HCT116 (cell line): ENCODE data around the gene UGT1A3. TPM values are rescaled to one million over a fixed set of nuclear protein-coding genes. Genes with fewer than 3 reads are reported as not detected.

Experiments
- ATAC-seq: fragments of 200-7000 bp; cut with Tn5 transposase; 2 replicates; pipeline ENCODE4 v1.9.1; 2020; ENCODE audit warnings: mild to moderate bottlenecking, moderate library complexity
- BruUV-seq: library from RNA; stranded (reverse); fragments of 400-500 nt; replicated peaks from 2 replicates; lab custom pipeline; 2021; lab: Mats Ljungman, UMichigan
- CTCF ChIA-PET: fragments of 300-600 bp; sonication (Branson Sonifier 250); formaldehyde crosslinking; loops from one replicate; lab custom pipeline; 2021; ENCODE audit warnings: antibody characterized with exemption; lab: Charles Lee
- POLR2A ChIA-PET: fragments of 300-600, 350-600 bp; sonication (Branson Sonifier 250); formaldehyde crosslinking; loops from one replicate; lab custom pipeline; 2021; ENCODE audit warnings: antibody characterized with exemption; lab: Charles Lee
- RAD21 ChIA-PET, 2 experiments: fragments of 300-600 bp; sonication (Branson Sonifier 250); formaldehyde crosslinking; loops; one replicate each; lab custom pipeline; 2023; ENCODE audit warnings: low total read pairs in 2 of 2; ENCODE audit not compliant: uncharacterized antibody in 2 of 2, unreplicated experiment in 2 of 2, low non-redundant PET in 1 of 2; lab: Charles Lee
- DNase-seq: peaks from one replicate; pipeline ENCODE4 v3.0.0-alpha.2; 2010; ENCODE audit warnings: low read depth, low spot score
- H2AFZ ChIP-seq: fragments of 200-600 bp; shearing (Covaris generic), sonication (generic); 2 replicates; pipeline ENCODE4 v1.6.1; 2017; ENCODE audit warnings: low read depth, mixed run types, mixed read lengths, antibody characterized with exemption, low read length; ENCODE audit not compliant: poor library complexity, severe bottlenecking
- H3K27ac ChIP-seq: 2 replicates; pipeline ENCODE4 v1.5.1; 2012; ENCODE audit warnings: low read depth, low read length
- H3K27me3 ChIP-seq: fragments of 200-600 bp; sonication (generic); 2 replicates; pipeline ENCODE4 v1.6.1; 2016; ENCODE audit warnings: mixed run types, low read length, mixed read lengths; ENCODE audit not compliant: insufficient read depth
- H3K36me3 ChIP-seq, 2 experiments: fragments of 200-500 bp in 1 of 2; fragments of 200-600 bp in 1 of 2; sonication (Bioruptor generic) in 1 of 2; sonication (generic) in 1 of 2; 2 replicates each; pipeline versions ENCODE4 v1.5.1 to v1.6.1; 2014 to 2016; ENCODE audit warnings: low read length in 2 of 2, inconsistent platforms in 1 of 2, mixed read lengths in 1 of 2, mixed run types in 1 of 2; ENCODE audit not compliant: insufficient read depth in 2 of 2, control insufficient read depth in 1 of 2
- H3K4me1 ChIP-seq, 2 experiments: fragments of 200-600 bp in 1 of 2; sonication (generic) in 1 of 2; 2 replicates each; pipeline versions ENCODE4 v1.5.1 to v1.6.1; 2012 to 2017; ENCODE audit warnings: low read length in 2 of 2, inconsistent platforms in 1 of 2, mild to moderate bottlenecking in 1 of 2, mixed read lengths in 1 of 2, mixed run types in 1 of 2, moderate library complexity in 1 of 2; ENCODE audit not compliant: insufficient read depth in 2 of 2, control insufficient read depth in 1 of 2
- H3K4me2 ChIP-seq: fragments of 200-600 bp; sonication (generic); 2 replicates; pipeline ENCODE4 v1.6.1; 2017; ENCODE audit warnings: mixed run types, low read length, mixed read lengths
- H3K4me3 ChIP-seq, 2 experiments: fragments of 200-600 bp in 1 of 2; sonication (generic) in 1 of 2; replicated peaks in 1 of 2; 2 replicates each; pipeline ENCODE4 v1.5.1; 2011 to 2016; ENCODE audit warnings: low read length in 2 of 2, control low read depth in 1 of 2, low read depth in 1 of 2, mild to moderate bottlenecking in 1 of 2, mixed read lengths in 1 of 2, mixed run types in 1 of 2
- H3K79me2 ChIP-seq: fragments of 200-600 bp; sonication (generic); 2 replicates; pipeline ENCODE4 v1.6.1; 2017; ENCODE audit warnings: mild to moderate bottlenecking, mixed run types, low read length, moderate library complexity, mixed read lengths; ENCODE audit not compliant: insufficient read depth
- H3K9ac ChIP-seq: fragments of 200-600 bp; sonication (generic); 2 replicates; pipeline ENCODE4 v1.6.1; 2016; ENCODE audit warnings: low read length, mixed read lengths
- H3K9me2 ChIP-seq: fragments of 200-600 bp; sonication (generic), shearing (Covaris generic); 2 replicates; pipeline ENCODE4 v1.6.1; 2017; ENCODE audit warnings: mixed run types, mild to moderate bottlenecking, moderate library complexity; ENCODE audit not compliant: insufficient read depth
- H3K9me3 ChIP-seq, 2 experiments: fragments of 200-500 bp in 1 of 2; fragments of 200-600 bp in 1 of 2; sonication (Bioruptor generic) in 1 of 2; sonication (generic) in 1 of 2; 2 replicates each; pipeline ENCODE4 v1.6.1; 2014 to 2017; ENCODE audit warnings: low read length in 2 of 2, mixed read lengths in 2 of 2, inconsistent platforms in 1 of 2, low read depth in 1 of 2, mild to moderate bottlenecking in 1 of 2, mixed run types in 1 of 2, moderate library complexity in 1 of 2; ENCODE audit not compliant: control insufficient read depth in 1 of 2, insufficient read depth in 1 of 2
- H4K20me1 ChIP-seq: fragments of 200-600 bp; sonication (generic), shearing (Covaris generic); 2 replicates; pipeline ENCODE4 v1.6.1; 2017; ENCODE audit warnings: mixed run types, mild to moderate bottlenecking, moderate library complexity; ENCODE audit not compliant: insufficient read depth
- CBX3 ChIP-seq: IDR thresholded peaks from 2 replicates; pipeline ENCODE4 v1.6.1; 2012; ENCODE audit warnings: low read depth
- CEBPB ChIP-seq: IDR thresholded peaks from 2 replicates; pipeline ENCODE4 v1.6.1; 2012; ENCODE audit warnings: low read depth
- CTCF ChIP-seq, 3 experiments: fragments of 200-600 bp in 1 of 3; sonication (generic) in 1 of 3; IDR thresholded peaks in 2 of 3; conservative IDR thresholded peaks in 1 of 3; 2 replicates each; pipeline ENCODE4 v1.5.1; 2012 to 2017; ENCODE audit warnings: low read depth in 2 of 3, low read length in 2 of 3, antibody characterized with exemption in 1 of 3, borderline replicate concordance in 1 of 3, control low read depth in 1 of 3, mild to moderate bottlenecking in 1 of 3, mixed read lengths in 1 of 3, mixed run types in 1 of 3, moderate library complexity in 1 of 3; ENCODE audit not compliant: insufficient read depth in 1 of 3
- EZH2 ChIP-seq: fragments of 200-600 bp; sonication (generic); IDR thresholded peaks from 2 replicates; pipeline ENCODE4 v1.6.1; 2017; ENCODE audit warnings: antibody characterized with exemption, mixed run types
- FOSL1 ChIP-seq: IDR thresholded peaks from 2 replicates; pipeline ENCODE4 v1.6.1; 2012; ENCODE audit warnings: low read depth
- JUND ChIP-seq: IDR thresholded peaks from 2 replicates; pipeline ENCODE4 v1.6.1; 2012
- POLR2A ChIP-seq: IDR thresholded peaks from 2 replicates; pipeline ENCODE4 v1.7.0; 2011; ENCODE audit warnings: borderline replicate concordance; ENCODE audit not compliant: insufficient read depth, insufficient read length; ENCODE audit errors: extremely low read depth
- POLR2AphosphoS5 ChIP-seq: IDR thresholded peaks from 2 replicates; pipeline ENCODE4 v1.6.1; 2011; ENCODE audit warnings: mild to moderate bottlenecking, low read depth, low read length, moderate library complexity
- SIN3A ChIP-seq: IDR thresholded peaks from 2 replicates; pipeline ENCODE4 v1.6.1; 2012; ENCODE audit warnings: low read depth
- SP1 ChIP-seq: IDR thresholded peaks from 2 replicates; pipeline ENCODE4 v1.6.1; 2012; ENCODE audit warnings: low read depth
- YY1 ChIP-seq: IDR thresholded peaks from 2 replicates; pipeline ENCODE4 v1.6.1; 2011; ENCODE audit warnings: low read length, low read depth, moderate library complexity, mild to moderate bottlenecking; ENCODE audit not compliant: insufficient replicate concordance; ENCODE audit errors: extremely low read depth
- intact Hi-C: fragments of 100-400 bp; cut with micrococcal nuclease; formaldehyde crosslinking; loops from 2 replicates; pipeline ENCODE4 v1.10.0; 2022
- total RNA-seq: library from RNA; stranded (reverse); gene quantifications from one replicate; pipeline ENCODE4 v1.2.1, GENCODE V29; 2021; ENCODE audit not compliant: unreplicated experiment
- TF ChIP-seq, protein P1 (sequence below): IDR thresholded peaks from 2 replicates; pipeline ENCODE4 v1.6.1; 2011; ENCODE audit warnings: mild to moderate bottlenecking, low read length, moderate library complexity; ENCODE audit not compliant: insufficient replicate concordance; ENCODE audit errors: extremely low read depth
- TF ChIP-seq, protein P2 (sequence below): IDR thresholded peaks from 2 replicates; pipeline ENCODE4 v1.6.1; 2012; ENCODE audit warnings: low read depth

UGT1A3 gene
- total RNA-seq, 1 experiment from 2014 or later, result not detected

GRCh38 chr2:233791883-233792329 is 63.1 kb downstream of the UGT1A3 start:
- ATAC-seq (no peak), DNase-seq (no peak)
- TF ChIP-seq FOSL1, result no peak
- TF ChIP-seq YY1, result no peak
- TF ChIP-seq CTCF (IDR thresholded peaks at IDR 0.05 in 2 of 3, conservative IDR thresholded peaks at IDR 0.05 in 1 of 3; ENCODE audit: borderline replicate concordance in 1 of 3, insufficient read depth in 1 of 3, low read depth in 2 of 3, low read length in 2 of 3), result no peak
- TF ChIP-seq, protein P1, sequence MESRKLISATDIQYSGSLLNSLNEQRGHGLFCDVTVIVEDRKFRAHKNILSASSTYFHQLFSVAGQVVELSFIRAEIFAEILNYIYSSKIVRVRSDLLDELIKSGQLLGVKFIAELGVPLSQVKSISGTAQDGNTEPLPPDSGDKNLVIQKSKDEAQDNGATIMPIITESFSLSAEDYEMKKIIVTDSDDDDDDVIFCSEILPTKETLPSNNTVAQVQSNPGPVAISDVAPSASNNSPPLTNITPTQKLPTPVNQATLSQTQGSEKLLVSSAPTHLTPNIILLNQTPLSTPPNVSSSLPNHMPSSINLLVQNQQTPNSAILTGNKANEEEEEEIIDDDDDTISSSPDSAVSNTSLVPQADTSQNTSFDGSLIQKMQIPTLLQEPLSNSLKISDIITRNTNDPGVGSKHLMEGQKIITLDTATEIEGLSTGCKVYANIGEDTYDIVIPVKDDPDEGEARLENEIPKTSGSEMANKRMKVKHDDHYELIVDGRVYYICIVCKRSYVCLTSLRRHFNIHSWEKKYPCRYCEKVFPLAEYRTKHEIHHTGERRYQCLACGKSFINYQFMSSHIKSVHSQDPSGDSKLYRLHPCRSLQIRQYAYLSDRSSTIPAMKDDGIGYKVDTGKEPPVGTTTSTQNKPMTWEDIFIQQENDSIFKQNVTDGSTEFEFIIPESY, result no peak
- TF ChIP-seq, protein P2, sequence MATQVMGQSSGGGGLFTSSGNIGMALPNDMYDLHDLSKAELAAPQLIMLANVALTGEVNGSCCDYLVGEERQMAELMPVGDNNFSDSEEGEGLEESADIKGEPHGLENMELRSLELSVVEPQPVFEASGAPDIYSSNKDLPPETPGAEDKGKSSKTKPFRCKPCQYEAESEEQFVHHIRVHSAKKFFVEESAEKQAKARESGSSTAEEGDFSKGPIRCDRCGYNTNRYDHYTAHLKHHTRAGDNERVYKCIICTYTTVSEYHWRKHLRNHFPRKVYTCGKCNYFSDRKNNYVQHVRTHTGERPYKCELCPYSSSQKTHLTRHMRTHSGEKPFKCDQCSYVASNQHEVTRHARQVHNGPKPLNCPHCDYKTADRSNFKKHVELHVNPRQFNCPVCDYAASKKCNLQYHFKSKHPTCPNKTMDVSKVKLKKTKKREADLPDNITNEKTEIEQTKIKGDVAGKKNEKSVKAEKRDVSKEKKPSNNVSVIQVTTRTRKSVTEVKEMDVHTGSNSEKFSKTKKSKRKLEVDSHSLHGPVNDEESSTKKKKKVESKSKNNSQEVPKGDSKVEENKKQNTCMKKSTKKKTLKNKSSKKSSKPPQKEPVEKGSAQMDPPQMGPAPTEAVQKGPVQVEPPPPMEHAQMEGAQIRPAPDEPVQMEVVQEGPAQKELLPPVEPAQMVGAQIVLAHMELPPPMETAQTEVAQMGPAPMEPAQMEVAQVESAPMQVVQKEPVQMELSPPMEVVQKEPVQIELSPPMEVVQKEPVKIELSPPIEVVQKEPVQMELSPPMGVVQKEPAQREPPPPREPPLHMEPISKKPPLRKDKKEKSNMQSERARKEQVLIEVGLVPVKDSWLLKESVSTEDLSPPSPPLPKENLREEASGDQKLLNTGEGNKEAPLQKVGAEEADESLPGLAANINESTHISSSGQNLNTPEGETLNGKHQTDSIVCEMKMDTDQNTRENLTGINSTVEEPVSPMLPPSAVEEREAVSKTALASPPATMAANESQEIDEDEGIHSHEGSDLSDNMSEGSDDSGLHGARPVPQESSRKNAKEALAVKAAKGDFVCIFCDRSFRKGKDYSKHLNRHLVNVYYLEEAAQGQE, result no peak
- TF ChIP-seq JUND, result no peak
- TF ChIP-seq CEBPB, result no peak
- no peak for TF ChIP-seq SIN3A
- TF ChIP-seq POLR2AphosphoS5, result no peak
- TF ChIP-seq EZH2, result no peak
- TF ChIP-seq CBX3, result no peak
- TF ChIP-seq POLR2A, result no peak
- no peak for TF ChIP-seq SP1
- Histone ChIP-seq H3K4me1 (no peaks in the 10 kb centered on the region), H3K4me3 (no peak overlapping the region), H3K4me2 (no peak overlapping the region), H3K9me3 (no peaks in the 10 kb centered on the region), H3K79me2 (no peaks in the 10 kb centered on the region), H3K36me3 (no peaks in the 10 kb centered on the region), H4K20me1 (no peaks in the 10 kb centered on the region), H3K9ac (no peak overlapping the region), H3K9me2 (no peaks in the 10 kb centered on the region), H3K27ac (no peak overlapping the region), H2AFZ (no peak overlapping the region), H3K27me3 (no peaks in the 10 kb centered on the region)
- ChIA-PET POLR2A (no interaction called here), RAD21 (no interaction called here), CTCF (no interaction called here)
- intact Hi-C loops, result no loop called here
- no TSS peak for BruUV-seq
